Measurements from ENCODE around the gene ARNT2.

- no peak for TF ChIP-seq CTCF (IDR thresholded peaks at IDR 0.05)
- TF ChIP-seq ZFX (IDR thresholded peaks at IDR 0.05; ENCODE audit: borderline replicate concordance) = no peak
Measured at GRCh38 chr15:80431635-80432344, 27.6 kb downstream of the ARNT2 start.

Data from 22Rv1 (cell line).